GM23248 (cell line): Measurements from ENCODE around the gene PIP5KL1. TPM values are rescaled to one million over a fixed set of nuclear protein-coding genes. Genes with fewer than 3 reads are reported as not detected.

ENCODE experiments used
- DNase-seq: peaks from one replicate; pipeline ENCODE4 v3.0.0-alpha.2; 2015
- H2AFZ ChIP-seq: fragments of 200-600 bp; sonication (generic); 2 replicates; pipeline ENCODE4 v1.6.1; 2016; ENCODE audit warnings: antibody characterized with exemption
- H3F3A ChIP-seq: fragments of 200-600 bp; sonication (generic); 2 replicates; pipeline ENCODE4 v1.6.1; 2016; ENCODE audit warnings: mild to moderate bottlenecking, antibody characterized with exemption, mixed run types; ENCODE audit not compliant: insufficient read depth
- H3K27ac ChIP-seq: fragments of 200-600 bp; sonication (generic); 2 replicates; pipeline ENCODE4 v1.5.1; 2016; ENCODE audit warnings: mild to moderate bottlenecking
- H3K27me3 ChIP-seq: fragments of 200-600 bp; sonication (generic); replicated peaks from 2 replicates; pipeline ENCODE4 v1.6.1; 2016; ENCODE audit warnings: mild to moderate bottlenecking; ENCODE audit not compliant: insufficient read depth
- H3K36me3 ChIP-seq: fragments of 200-600 bp; sonication (generic); 2 replicates; pipeline ENCODE4 v1.6.1; 2016; ENCODE audit warnings: low read depth, mild to moderate bottlenecking
- H3K4me1 ChIP-seq: fragments of 200-600 bp; sonication (generic); 2 replicates; pipeline ENCODE4 v1.6.1; 2016; ENCODE audit warnings: mild to moderate bottlenecking; ENCODE audit not compliant: insufficient read depth
- H3K4me2 ChIP-seq: fragments of 200-600 bp; sonication (generic); one replicate; pipeline ENCODE4 v1.6.1; 2016; ENCODE audit warnings: mild to moderate bottlenecking; ENCODE audit not compliant: unreplicated experiment
- H3K4me3 ChIP-seq: fragments of 200-600 bp; sonication (generic); 2 replicates; pipeline ENCODE4 v1.5.1; 2016; ENCODE audit warnings: mild to moderate bottlenecking
- H3K79me2 ChIP-seq: fragments of 200-600 bp; sonication (generic); 2 replicates; pipeline ENCODE4 v1.6.1; 2016; ENCODE audit warnings: mild to moderate bottlenecking; ENCODE audit not compliant: insufficient read depth
- H3K9ac ChIP-seq: fragments of 200-600 bp; sonication (generic); 2 replicates; pipeline ENCODE4 v1.6.1; 2016; ENCODE audit warnings: mild to moderate bottlenecking
- H3K9me2 ChIP-seq: fragments of 200-600 bp; sonication (generic); 2 replicates; pipeline ENCODE4 v1.6.1; 2016; ENCODE audit warnings: mixed run types, mild to moderate bottlenecking, moderate library complexity; ENCODE audit not compliant: insufficient read depth
- H3K9me3 ChIP-seq: fragments of 200-600 bp; sonication (generic); one replicate; pipeline ENCODE4 v1.6.1; 2017; ENCODE audit warnings: low read depth
- H4K20me1 ChIP-seq: fragments of 200-600 bp; sonication (generic); 2 replicates; pipeline ENCODE4 v1.6.0; 2016; ENCODE audit not compliant: insufficient read depth
- EZH2 ChIP-seq: fragments of 200-600 bp; sonication (generic); IDR thresholded peaks from 2 replicates; pipeline ENCODE4 v1.6.1; 2018; ENCODE audit warnings: antibody characterized with exemption, mild to moderate bottlenecking; ENCODE audit not compliant: insufficient read depth, poor library complexity, severe bottlenecking
- EZH2phosphoT487 ChIP-seq: fragments of 200-600 bp; sonication (generic); IDR thresholded peaks from 2 replicates; pipeline ENCODE4 v1.6.1; 2018; ENCODE audit warnings: antibody characterized with exemption, moderate library complexity, mild to moderate bottlenecking, low read depth; ENCODE audit not compliant: insufficient read depth
- WGBS, 2 experiments: methylation state at CpG; one replicate each; pipeline ENCODE4 v1.1.6; 2015 to 2017; ENCODE audit warnings: low lambda C conversion rate in 2 of 2, low coverage in 1 of 2; ENCODE audit errors: missing lambda C conversion rate in 2 of 2; 5-methylcytosine and 5-hydroxymethylcytosine counted together
- in situ Hi-C: fragments of 300-500 bp; cut with MboI; formaldehyde crosslinking; loops from 2 replicates; pipeline ENCODE4 v1.15.0; 2020
- polyA plus RNA-seq: library from polyadenylated mRNA; unstranded; fragments of >200 nt; fragmentation: Nextera tagmentation; extraction: Ambion mirVana; gene quantifications from 2 replicates; pipeline ENCODE4 v1.2.1, GENCODE V29; 2016
- total RNA-seq: library from RNA; depleted of rRNA; stranded (reverse); fragments of >200 nt; shearing (Covaris generic); gene quantifications from 2 replicates; pipeline ENCODE4 v1.2.3, GENCODE V29; 2014

PIP5KL1 gene
- total and polyA plus RNA-seq, 2 experiments from 2014 or later = 5.5 to 8.8 TPM

DNA sequence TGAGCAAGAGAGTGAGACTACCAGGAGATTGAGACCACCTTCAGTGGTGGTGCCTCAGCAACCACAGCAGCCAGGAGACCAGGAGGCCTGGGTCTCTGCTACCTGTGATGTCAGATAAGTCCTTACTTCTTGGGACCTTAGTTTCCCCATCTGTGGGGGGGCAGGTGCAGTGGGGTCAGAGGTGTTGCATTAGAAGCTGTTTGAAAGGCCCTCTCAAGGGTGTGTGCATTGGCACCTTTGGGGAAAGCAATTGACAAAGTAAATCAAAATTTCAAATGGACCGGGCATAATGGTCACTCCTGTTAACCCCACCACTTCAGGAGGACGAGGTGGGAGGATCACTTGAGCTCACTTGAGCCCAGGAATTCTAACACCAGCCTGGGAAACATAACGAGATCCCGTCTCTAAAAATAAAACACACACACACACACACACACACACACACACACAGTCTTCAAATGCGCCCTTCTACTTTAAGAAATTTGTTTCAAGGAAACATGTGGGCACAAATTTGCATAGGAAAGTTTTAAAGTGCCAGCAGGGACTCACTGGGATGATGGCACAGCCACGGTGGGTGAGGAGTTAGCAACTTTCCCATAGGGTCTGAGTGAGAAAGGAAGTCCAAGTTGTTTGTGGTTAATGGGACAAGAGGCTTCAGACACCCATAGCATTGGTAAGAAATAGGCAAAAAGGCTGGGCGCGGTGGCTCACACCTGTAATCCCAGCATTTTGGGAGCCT, 51.8 kb downstream of the PIP5KL1 start:
- TF ChIP-seq EZH2phosphoT487 (no peak), EZH2 (no peak)
- Histone ChIP-seq H3F3A (0 out of 2 replicates have a peak, but pooled peaks cover 15% of the 10 kb centered on the region), H3K9me3 (no peaks in the 10 kb centered on the region), H3K9ac (no peak overlapping the region), H3K9me2 (no peaks in the 10 kb centered on the region), H3K4me2 (no peak overlapping the region), H3K79me2 (peaks cover 13% of the 10 kb centered on the region; the same call in 1 of the 2 replicates), H3K4me3 (no peak overlapping the region), H2AFZ (no peak overlapping the region), H3K4me1 (peaks cover 33% of the 10 kb centered on the region), H4K20me1 (no peaks in the 10 kb centered on the region), H3K27ac (no peak overlapping the region), H3K27me3 (no peaks in the 10 kb centered on the region), H3K36me3 (no peaks in the 10 kb centered on the region; the same call in 1 of the 2 replicates)
- no peak for DNase-seq
- 52 to 58% methylated on average over 8 of the region's 8 CpGs for WGBS, 2 experiments
- in situ Hi-C loops = no loop called here

- H3K4me2 ChIP-seq = peak overlapping the region; percentile 86
- no peaks in the 10 kb centered on the region for H4K20me1 ChIP-seq
- H3K4me1 ChIP-seq = peaks cover 34% of the 10 kb centered on the region
- no peak for TF ChIP-seq EZH2phosphoT487
- no peak for TF ChIP-seq EZH2
- H3K27ac ChIP-seq = no peak overlapping the region
- peaks cover 13% of the 10 kb centered on the region; the same call in 1 of the 2 replicates for H3K79me2 ChIP-seq
- in situ Hi-C loops = no loop called here
- H3F3A ChIP-seq = 0 out of 2 replicates have a peak, but pooled peaks cover 15% of the 10 kb centered on the region
- no peaks in the 10 kb centered on the region for H3K9me3 ChIP-seq
- H3K36me3 ChIP-seq = no peaks in the 10 kb centered on the region; the same call in 1 of the 2 replicates
- peak overlapping the region; percentile 80 for H2AFZ ChIP-seq
- no peaks in the 10 kb centered on the region for H3K27me3 ChIP-seq
- H3K4me3 ChIP-seq = peak overlapping the region; percentile 72
- H3K9ac ChIP-seq = peak overlapping the region; percentile 73
- H3K9me2 ChIP-seq = no peaks in the 10 kb centered on the region
- no peak for DNase-seq
- WGBS, 2 experiments = 22 to 29% methylated on average over 17 to 18 of the region's 18 CpGs
These were observed 52.5 kb downstream of the PIP5KL1 start for GRCh38 chr9:127878001-127878651.

DNA sequence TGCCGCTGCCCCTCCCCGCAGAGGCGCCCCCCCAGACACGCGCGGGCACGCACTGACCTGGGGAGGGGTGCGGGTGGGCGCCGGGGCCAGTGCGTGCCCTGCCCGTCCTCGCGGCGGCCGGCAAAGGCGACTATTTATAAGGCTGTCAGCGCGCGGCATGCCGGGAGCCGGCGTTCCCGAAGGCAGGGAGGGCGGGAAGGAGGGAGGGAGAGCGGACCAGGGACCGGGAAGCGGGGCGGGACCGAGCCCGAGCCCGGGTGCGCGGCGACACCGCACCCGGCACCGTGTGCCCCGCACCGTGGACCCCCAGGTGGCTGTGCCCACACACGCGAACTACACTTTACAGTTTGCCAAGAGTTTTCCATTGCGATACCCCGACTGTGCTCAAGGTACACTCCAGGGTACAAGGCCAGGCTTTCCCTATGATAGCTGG, 53.0 kb downstream of the PIP5KL1 start, which contains the start of gene AK1:
AK1 (minus strand) TSS at position 110 of the 433 bp plus-strand sequence. CDS start 3,058 bp downstream, outside the sequence.
- Histone ChIP-seq H3K9ac (peak within 1 kb of the TSS; percentile 73), H3K27me3 (no peaks in the 10 kb centered on the region), H3K4me1 (peaks cover 34% of the 10 kb centered on the region), H3K27ac (peak within 1 kb of the TSS; percentile 19), H3K4me3 (peak within 1 kb of the TSS; percentile 72), H3K9me2 (no peaks in the 10 kb centered on the region), H3F3A (0 out of 2 replicates have a peak, but pooled peaks cover 15% of the 10 kb centered on the region), H3K79me2 (peaks cover 13% of the 10 kb centered on the region; the same call in 1 of the 2 replicates), H2AFZ (peak within 1 kb of the TSS; percentile 80), H4K20me1 (no peaks in the 10 kb centered on the region), H3K9me3 (no peaks in the 10 kb centered on the region), H3K36me3 (no peaks in the 10 kb centered on the region; the same call in 1 of the 2 replicates), H3K4me2 (peak within 1 kb of the TSS; percentile 86)
- in situ Hi-C loops = no loop called here
- peak; percentile 86 for DNase-seq
- WGBS, 2 experiments = 0 to 2% methylated on average over 4 to 42 of the region's 44 CpGs
- no peak for TF ChIP-seq EZH2phosphoT487
- no peak for TF ChIP-seq EZH2

DNA sequence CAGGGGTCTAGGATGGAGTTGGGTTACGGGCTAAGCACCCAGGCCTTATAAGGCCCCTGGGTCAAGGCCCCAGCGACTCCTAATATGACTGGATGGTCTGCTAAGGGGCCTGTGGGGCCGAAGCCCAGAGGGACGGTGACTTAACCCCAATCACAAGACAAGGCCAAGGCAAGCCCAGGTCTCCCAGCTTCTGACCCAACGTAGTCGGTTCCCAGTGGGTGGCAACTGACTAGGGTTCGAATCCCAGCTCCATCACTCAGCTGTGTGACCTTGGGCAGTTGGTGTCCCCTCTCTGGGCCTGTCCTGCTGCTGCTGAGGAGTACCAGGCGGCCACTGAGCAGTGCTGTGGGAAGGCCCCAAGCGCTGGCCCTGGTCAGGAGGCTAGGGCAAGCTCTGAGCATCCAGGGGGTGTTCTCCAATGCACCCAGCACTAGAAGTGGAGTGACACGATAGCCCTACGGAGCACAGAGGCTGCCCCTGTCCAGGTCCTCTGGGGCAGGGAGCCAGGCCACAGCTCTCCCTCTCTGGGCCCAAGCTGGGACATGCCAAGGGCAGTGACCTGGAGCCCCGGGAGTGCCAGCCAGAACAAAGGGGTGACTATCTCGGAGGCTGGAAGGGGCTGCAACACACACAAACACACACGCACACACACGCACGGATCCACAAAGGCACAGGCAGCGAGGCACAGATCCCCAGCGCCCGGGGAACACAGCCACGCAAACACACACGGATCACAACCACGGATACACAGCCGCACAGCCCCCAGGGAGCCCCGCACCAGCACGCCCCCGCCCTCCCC, 53.6 kb downstream of the PIP5KL1 start:
- H3F3A ChIP-seq = 0 out of 2 replicates have a peak, but pooled peaks cover 15% of the 10 kb centered on the region
- H3K9ac ChIP-seq = peak overlapping the region; percentile 73
- H4K20me1 ChIP-seq = no peaks in the 10 kb centered on the region
- WGBS, 2 experiments = 15 to 23% methylated on average over 22 to 25 of the region's 26 CpGs
- peaks cover 13% of the 10 kb centered on the region; the same call in 1 of the 2 replicates for H3K79me2 ChIP-seq
- peak overlapping the region; percentile 72 for H3K4me3 ChIP-seq
- H3K4me1 ChIP-seq = peaks cover 34% of the 10 kb centered on the region
- peak; percentile 52 for DNase-seq
- no peaks in the 10 kb centered on the region for H3K9me2 ChIP-seq
- H3K27ac ChIP-seq = peak overlapping the region; percentile 19
- no peaks in the 10 kb centered on the region for H3K27me3 ChIP-seq
- H3K4me2 ChIP-seq = peak overlapping the region; percentile 86
- in situ Hi-C loops = no loop called here
- TF ChIP-seq EZH2 (no peak), EZH2phosphoT487 (no peak)
- H3K9me3 ChIP-seq = no peaks in the 10 kb centered on the region
- no peaks in the 10 kb centered on the region; the same call in 1 of the 2 replicates for H3K36me3 ChIP-seq
- H2AFZ ChIP-seq = peak overlapping the region; percentile 80
